Smooth muscle cell (in vitro differentiated cells): ENCODE measurements around the gene CPVL. TPM values are rescaled to one million over a fixed set of nuclear protein-coding genes. Genes with fewer than 3 reads are reported as not detected.

Experiments used
- DNase-seq: peaks from one replicate; lab custom pipeline; 2025; ENCODE audit not compliant: unreplicated experiment; lab: John Stamatoyannopoulos, UW
- H2AFZ ChIP-seq: fragments of 200-600 bp; sonication (generic); 2 replicates; pipeline ENCODE4 v1.6.0; 2016; ENCODE audit warnings: antibody characterized with exemption, low read depth, mild to moderate bottlenecking
- H3F3A ChIP-seq: fragments of 200-600 bp; sonication (generic); 2 replicates; pipeline ENCODE4 v1.6.0; 2017; ENCODE audit warnings: antibody characterized with exemption, low read depth
- H3K27ac ChIP-seq: fragments of 200-600 bp; sonication (generic); 2 replicates; pipeline ENCODE4 v1.5.1; 2016; ENCODE audit warnings: low read depth, mild to moderate bottlenecking
- H3K27me3 ChIP-seq: fragments of 200-600 bp; sonication (generic); 2 replicates; pipeline ENCODE4 v1.6.1; 2016; ENCODE audit warnings: low read depth, mild to moderate bottlenecking
- H3K36me3 ChIP-seq: fragments of 200-600 bp; sonication (generic); 2 replicates; pipeline ENCODE4 v1.5.1; 2016; ENCODE audit warnings: low read depth
- H3K4me1 ChIP-seq: fragments of 200-600 bp; sonication (generic); 2 replicates; pipeline ENCODE4 v1.5.1; 2016; ENCODE audit warnings: low read depth
- H3K4me2 ChIP-seq: fragments of 200-600 bp; sonication (generic); 2 replicates; pipeline ENCODE4 v1.6.0; 2016; ENCODE audit warnings: mild to moderate bottlenecking
- H3K4me3 ChIP-seq: fragments of 200-600 bp; sonication (generic); 2 replicates; pipeline ENCODE4 v1.5.1; 2016; ENCODE audit warnings: mild to moderate bottlenecking
- H3K79me2 ChIP-seq: fragments of 200-600 bp; sonication (generic); 2 replicates; pipeline ENCODE4 v1.6.0; 2016; ENCODE audit warnings: low read depth, mild to moderate bottlenecking
- H3K9ac ChIP-seq: fragments of 200-600 bp; sonication (generic); 2 replicates; pipeline ENCODE4 v1.6.0; 2016; ENCODE audit warnings: low read depth
- H3K9me3 ChIP-seq: fragments of 200-600 bp; sonication (generic); replicated peaks from 2 replicates; pipeline ENCODE4 v1.5.1; 2016; ENCODE audit warnings: low read depth
- H4K20me1 ChIP-seq: fragments of 200-600 bp; sonication (generic); 2 replicates; pipeline ENCODE4 v1.6.0; 2016; ENCODE audit warnings: low read depth
- CTCF ChIP-seq: fragments of 200-600 bp; sonication (generic); IDR thresholded peaks from 2 replicates; pipeline ENCODE4 v1.5.1; 2017; ENCODE audit warnings: borderline replicate concordance, mild to moderate bottlenecking, antibody characterized with exemption; ENCODE audit not compliant: insufficient read depth, poor library complexity, severe bottlenecking
- WGBS: methylation state at CpG from one replicate; pipeline ENCODE4 v1.1.7; 2016; ENCODE audit warnings: low lambda C conversion rate; 5-methylcytosine and 5-hydroxymethylcytosine counted together
- polyA plus RNA-seq: library from polyadenylated mRNA; unstranded; fragments of >200 nt; fragmentation: Nextera tagmentation; extraction: Ambion mirVana; gene quantifications from 2 replicates; pipeline ENCODE4 v1.2.1, GENCODE V29; 2016
- total RNA-seq: library from RNA; depleted of rRNA; stranded (reverse); fragments of >200 nt; gene quantifications from 2 replicates; pipeline ENCODE4 v1.2.3, GENCODE V29; 2014

The CPVL gene
- total and polyA plus RNA-seq, 2 experiments from 2014 or later, result 7.2 to 29.8 TPM

GRCh38 chr7:29090836-29091601 is 55.3 kb downstream of the CPVL start:
- no peak overlapping the region for H3K27ac ChIP-seq
- no peak overlapping the region for H3K4me3 ChIP-seq
- no peaks in the 10 kb centered on the region for H3K79me2 ChIP-seq
- H3K9ac ChIP-seq, result no peak overlapping the region
- H3K36me3 ChIP-seq, result no peaks in the 10 kb centered on the region
- 74% methylated on average over 10 of the region's 10 CpGs for WGBS
- TF ChIP-seq CTCF, result no peak
- no peaks in the 10 kb centered on the region for H3K27me3 ChIP-seq
- H4K20me1 ChIP-seq, result no peaks in the 10 kb centered on the region
- H3F3A ChIP-seq, result peaks cover 7% of the 10 kb centered on the region
- H3K9me3 ChIP-seq, result no peaks in the 10 kb centered on the region
- H3K4me2 ChIP-seq, result no peak overlapping the region
- DNase-seq, result no peak
- peak overlapping the region; percentile 50 for H2AFZ ChIP-seq
- peaks cover 14% of the 10 kb centered on the region for H3K4me1 ChIP-seq

DNA sequence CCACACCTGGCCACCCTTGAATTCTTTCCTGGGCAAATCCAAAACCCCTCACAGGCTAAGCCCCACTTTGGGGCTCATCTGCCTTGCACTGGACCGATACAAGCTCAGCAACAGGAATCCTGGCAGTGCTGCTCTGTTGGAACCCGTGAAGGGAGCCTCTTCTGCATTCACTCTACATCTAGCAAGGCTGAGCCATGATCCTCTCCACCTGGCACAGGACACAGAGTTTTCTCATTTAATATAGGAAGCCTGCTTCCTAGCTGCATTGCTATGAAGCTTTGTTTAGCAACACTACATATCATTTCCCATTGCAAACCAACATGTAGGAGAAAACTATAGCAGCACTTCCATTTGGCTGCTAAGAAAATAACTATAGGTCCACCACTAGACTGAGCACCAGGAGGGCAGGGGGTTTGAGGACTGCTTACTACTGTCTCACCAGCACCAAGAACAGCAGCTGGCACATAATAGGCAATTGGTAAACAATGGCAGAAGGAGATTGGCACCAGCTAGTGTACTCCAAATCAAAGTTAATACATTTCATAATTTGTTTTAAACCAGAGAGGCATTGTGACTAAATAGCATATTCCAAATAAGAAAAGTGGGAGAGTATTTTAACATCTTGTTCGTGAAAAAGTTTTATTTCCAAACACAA is 56.1 kb downstream of the CPVL start:
- Histone ChIP-seq H3K4me3 (no peak overlapping the region), H3K9me3 (no peaks in the 10 kb centered on the region), H3K4me1 (peaks cover 14% of the 10 kb centered on the region), H3K79me2 (no peaks in the 10 kb centered on the region), H3K4me2 (no peak overlapping the region), H3K27ac (no peak overlapping the region), H3K9ac (no peak overlapping the region), H3K36me3 (no peaks in the 10 kb centered on the region), H2AFZ (no peak overlapping the region), H3F3A (peaks cover 4% of the 10 kb centered on the region), H3K27me3 (no peaks in the 10 kb centered on the region), H4K20me1 (no peaks in the 10 kb centered on the region)
- TF ChIP-seq CTCF, result no peak
- 90% methylated on average over 3 of the region's 3 CpGs for WGBS
- no peak for DNase-seq

DNA sequence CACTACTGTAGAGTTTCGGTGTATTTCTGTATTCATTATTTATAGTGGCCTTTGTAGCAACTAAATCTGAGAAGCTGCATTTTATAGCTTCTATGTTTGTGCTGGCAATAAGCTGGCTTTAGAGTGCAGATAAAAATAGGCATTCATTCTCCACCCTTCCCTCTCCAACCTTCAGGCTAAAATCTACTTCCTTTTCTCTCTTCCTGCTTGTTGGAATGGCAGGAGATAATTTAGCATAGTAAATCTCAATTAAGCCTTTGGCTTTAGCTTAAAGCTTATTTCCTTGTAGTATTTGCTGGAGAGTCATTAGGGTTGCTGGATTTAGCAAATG is 58.5 kb downstream of the CPVL start:
- no peaks in the 10 kb centered on the region for H3F3A ChIP-seq
- H3K79me2 ChIP-seq, result no peaks in the 10 kb centered on the region
- H3K4me3 ChIP-seq, result no peak overlapping the region
- H3K4me1 ChIP-seq, result peaks cover 14% of the 10 kb centered on the region
- DNase-seq, result no peak
- H3K9me3 ChIP-seq, result no peaks in the 10 kb centered on the region
- H3K9ac ChIP-seq, result no peak overlapping the region
- H3K27me3 ChIP-seq, result no peaks in the 10 kb centered on the region
- H3K4me2 ChIP-seq, result peak overlapping the region; percentile 49
- no peaks in the 10 kb centered on the region for H3K36me3 ChIP-seq
- no peak overlapping the region for H2AFZ ChIP-seq
- H3K27ac ChIP-seq, result no peak overlapping the region
- 65% methylated on average over 1 of the region's 1 CpG for WGBS
- TF ChIP-seq CTCF, result no peak
- H4K20me1 ChIP-seq, result no peaks in the 10 kb centered on the region
